Measurements from ENCODE around the gene TMEM151B.

TMEM151B gene

GRCh38 chr6:44231426-44231825, 38.8 kb upstream of the TMEM151B start:
- in situ Hi-C loops (cut with HindIII; ENCODE audit: low sequenced_read_pairs), result loop anchor here (25.0 kb wide), 1 partner anchor 119 kb away; no protein-coding TSS in a partner anchor

- in situ Hi-C loops (cut with HindIII; ENCODE audit: low sequenced_read_pairs), result loop anchor here (25.0 kb wide), 1 partner anchor 121 kb away; no protein-coding TSS in a partner anchor
Measured at GRCh38 chr6:44232676-44233566, 37.3 kb upstream of the TMEM151B start.

GRCh38 chr6:44233567-44234100, 36.6 kb upstream of the TMEM151B start:
- in situ Hi-C loops (cut with HindIII; ENCODE audit: low sequenced_read_pairs), result loop anchor here (25.0 kb wide), 1 partner anchor 121 kb away; no protein-coding TSS in a partner anchor

GRCh38 chr6:44234101-44235025, 35.9 kb upstream of the TMEM151B start:
- in situ Hi-C loops (cut with HindIII; ENCODE audit: low sequenced_read_pairs), result loop anchor here (25.0 kb wide), 1 partner anchor 122 kb away; no protein-coding TSS in a partner anchor

GRCh38 chr6:44235269-44235668, 35.0 kb upstream of the TMEM151B start:
- in situ Hi-C loops (cut with HindIII; ENCODE audit: low sequenced_read_pairs), result loop anchor here (25.0 kb wide), 1 partner anchor 123 kb away; no protein-coding TSS in a partner anchor

GRCh38 chr6:44235891-44236516, 34.2 kb upstream of the TMEM151B start:
- in situ Hi-C loops (cut with HindIII; ENCODE audit: low sequenced_read_pairs), result loop anchor here (25.0 kb wide), 1 partner anchor 124 kb away; no protein-coding TSS in a partner anchor

- in situ Hi-C loops (cut with HindIII; ENCODE audit: low sequenced_read_pairs), result loop anchor here (25.0 kb wide), 1 partner anchor 125 kb away; no protein-coding TSS in a partner anchor
Measured at GRCh38 chr6:44237021-44237812, 33.0 kb upstream of the TMEM151B start.

GRCh38 chr6:44237813-44238433, 32.3 kb upstream of the TMEM151B start:
- in situ Hi-C loops (cut with HindIII; ENCODE audit: low sequenced_read_pairs), result loop anchor here (25.0 kb wide), 1 partner anchor 126 kb away; no protein-coding TSS in a partner anchor

- in situ Hi-C loops (cut with HindIII; ENCODE audit: low sequenced_read_pairs), result loop anchor here (25.0 kb wide), 1 partner anchor 127 kb away; no protein-coding TSS in a partner anchor
Measured at GRCh38 chr6:44238687-44239350, 31.4 kb upstream of the TMEM151B start.

- in situ Hi-C loops (cut with HindIII; ENCODE audit: low sequenced_read_pairs), result loop anchor here (25.0 kb wide), 1 partner anchor 131 kb away; no protein-coding TSS in a partner anchor
Measured at GRCh38 chr6:44243345-44243744, 26.9 kb upstream of the TMEM151B start.

GRCh38 chr6:44245391-44245911, 24.8 kb upstream of the TMEM151B start:
- in situ Hi-C loops (cut with HindIII; ENCODE audit: low sequenced_read_pairs), result loop anchor here (25.0 kb wide), 1 partner anchor 133 kb away; no protein-coding TSS in a partner anchor

GRCh38 chr6:44245912-44246662, 24.2 kb upstream of the TMEM151B start:
- in situ Hi-C loops (cut with HindIII; ENCODE audit: low sequenced_read_pairs), result loop anchor here (25.0 kb wide), 1 partner anchor 134 kb away; no protein-coding TSS in a partner anchor

GRCh38 chr6:44246663-44247337, 23.4 kb upstream of the TMEM151B start, which contains the start of gene HSP90AB1:
Gene HSP90AB1 (plus strand): TSS chr6:44247101. CDS start chr6:44248630, 1,529 bp downstream.
- in situ Hi-C loops (cut with HindIII; ENCODE audit: low sequenced_read_pairs), result loop anchor here (25.0 kb wide), 1 partner anchor 134 kb away; no protein-coding TSS in a partner anchor

- in situ Hi-C loops (cut with HindIII; ENCODE audit: low sequenced_read_pairs), result loop anchor here (25.0 kb wide), 1 partner anchor 135 kb away; no protein-coding TSS in a partner anchor
Measured at GRCh38 chr6:44247338-44248302, 22.6 kb upstream of the TMEM151B start.

- in situ Hi-C loops (cut with HindIII; ENCODE audit: low sequenced_read_pairs), result loop anchor here (25.0 kb wide), 1 partner anchor 136 kb away; no protein-coding TSS in a partner anchor
Measured at GRCh38 chr6:44248579-44248978, 21.7 kb upstream of the TMEM151B start.

All from DLD1 (cell line).